ENCODE results near the gene FCHSD2.
"Not testable (repeated sequence)": the region's sequence is repeated elsewhere in the genome, so short reads cannot be mapped to it uniquely, and the experiment has no call there.

Gene FCHSD2

GRCh38 chr11:72918851-72919250 lies 223.3 kb downstream of the FCHSD2 start:
- DNase-seq: no peak

GRCh38 chr11:72912253-72912652 lies 229.9 kb downstream of the FCHSD2 start:
- DNase-seq: no peak

GRCh38 chr11:72909558-72910388 lies 232.3 kb downstream of the FCHSD2 start:
- DNase-seq: not testable (repeated sequence)

- no peak for DNase-seq
These were observed 234.0 kb downstream of the FCHSD2 start for GRCh38 chr11:72908032-72908676.

- DNase-seq: no peak
These were observed 238.1 kb downstream of the FCHSD2 start for GRCh38 chr11:72904016-72904415.

- DNase-seq: no peak
These were observed 240.7 kb downstream of the FCHSD2 start for GRCh38 chr11:72901374-72901773.

GRCh38 chr11:72900013-72900412 lies 242.1 kb downstream of the FCHSD2 start:
- DNase-seq: no peak

- DNase-seq: no peak
These were observed 242.9 kb downstream of the FCHSD2 start for GRCh38 chr11:72899238-72899637.

- DNase-seq: no peak
These were observed 244.6 kb downstream of the FCHSD2 start for GRCh38 chr11:72897506-72897905.

GRCh38 chr11:72896431-72896830 lies 245.7 kb downstream of the FCHSD2 start:
- DNase-seq: no peak

- DNase-seq: no peak
These were observed 251.2 kb downstream of the FCHSD2 start for GRCh38 chr11:72890881-72891280.

GRCh38 chr11:72886619-72887018 lies 255.5 kb downstream of the FCHSD2 start:
- no peak for DNase-seq

GRCh38 chr11:72885749-72886609 lies 256.1 kb downstream of the FCHSD2 start:
- no peak for DNase-seq

- DNase-seq: no peak
These were observed 266.0 kb downstream of the FCHSD2 start for GRCh38 chr11:72876147-72876546.

GRCh38 chr11:72875736-72876135 lies 266.4 kb downstream of the FCHSD2 start:
- no peak for DNase-seq

- no peak for DNase-seq
These were observed 270.1 kb downstream of the FCHSD2 start for GRCh38 chr11:72872012-72872411.

- DNase-seq: no peak
These were observed 271.0 kb downstream of the FCHSD2 start for GRCh38 chr11:72871119-72871518.

GRCh38 chr11:72869831-72870230 lies 272.3 kb downstream of the FCHSD2 start:
- DNase-seq: no peak

- DNase-seq: no peak
These were observed 274.1 kb downstream of the FCHSD2 start for GRCh38 chr11:72867970-72868369.

- DNase-seq: no peak
These were observed 277.1 kb downstream of the FCHSD2 start for GRCh38 chr11:72864702-72865655.

GRCh38 chr11:72863916-72864315 lies 278.2 kb downstream of the FCHSD2 start:
- no peak for DNase-seq

GRCh38 chr11:72863091-72863490 lies 279.0 kb downstream of the FCHSD2 start:
- no peak for DNase-seq

Measured in stimulated activated CD4-positive, alpha-beta T cell treated with anti-CD3 and anti-CD28 coated beads, Interleukin-1b, Interleukin-23, amount 100 ng/mL, for 48 hours (primary cell).